KOPT-K1 (cell line): ENCODE results near the gene CST3.
"Not testable (repeated sequence)": the region's sequence is repeated elsewhere in the genome, so short reads cannot be mapped to it uniquely, and the experiment has no call there.

Experiments
- H3K27ac ChIP-seq: fragments of 200-600 bp; sonication (generic); 2 replicates; pipeline ENCODE4 v1.5.1; 2016; ENCODE audit warnings: antibody characterized with exemption, mild to moderate bottlenecking, low read depth, low read length; ENCODE audit not compliant: poor library complexity, severe bottlenecking
- H3K36me3 ChIP-seq: fragments of 200-600 bp; sonication (generic); 2 replicates; pipeline ENCODE4 v1.5.1; 2017; ENCODE audit warnings: antibody characterized with exemption, mild to moderate bottlenecking, low read length, moderate library complexity; ENCODE audit not compliant: insufficient read depth
- H3K9me3 ChIP-seq: fragments of 200-600 bp; sonication (generic); 2 replicates; pipeline ENCODE4 v1.5.1; 2017; ENCODE audit warnings: antibody characterized with exemption, low read length, mild to moderate bottlenecking; ENCODE audit not compliant: insufficient read depth, poor library complexity, severe bottlenecking

CST3 gene

GRCh38 chr20:23637282-23638221, at the start of gene CST3:
CST3 (minus strand) TSS chr20:23637955; CDS start chr20:23637862, 93 bp downstream.
- H3K27ac ChIP-seq = no peak within 1 kb of the TSS
- no peaks in the 10 kb centered on the region for H3K9me3 ChIP-seq

GRCh38 chr20:23686046-23686750, 48.4 kb upstream of the CST3 start:
- H3K36me3 ChIP-seq = no peaks in the 10 kb centered on the region
- no peaks in the 10 kb centered on the region for H3K9me3 ChIP-seq
- H3K27ac ChIP-seq = no peak overlapping the region

More at GRCh38 chr20:23637282-23638221, at the start of gene CST3:
- H3K36me3 ChIP-seq = no peaks in the 10 kb centered on the region

- H3K9me3 ChIP-seq, H3K27ac ChIP-seq, H3K36me3 ChIP-seq: not testable (repeated sequence)
Measured at GRCh38 chr20:23685529-23685896, 47.8 kb upstream of the CST3 start.

GRCh38 chr20:23684261-23684660, 46.5 kb upstream of the CST3 start:
- Histone ChIP-seq H3K36me3 (no peaks in the 10 kb centered on the region), H3K27ac (no peak overlapping the region), H3K9me3 (no peaks in the 10 kb centered on the region)

- no peak overlapping the region for H3K27ac ChIP-seq
- H3K36me3 ChIP-seq = no peaks in the 10 kb centered on the region
- H3K9me3 ChIP-seq = no peaks in the 10 kb centered on the region
Measured at GRCh38 chr20:23683807-23684206, 46.1 kb upstream of the CST3 start.

GRCh38 chr20:23683281-23683680, 45.5 kb upstream of the CST3 start:
- Histone ChIP-seq H3K27ac (no peak overlapping the region), H3K36me3 (no peaks in the 10 kb centered on the region), H3K9me3 (no peaks in the 10 kb centered on the region)

GRCh38 chr20:23680146-23680545, 42.4 kb upstream of the CST3 start:
- Histone ChIP-seq H3K36me3 (no peaks in the 10 kb centered on the region), H3K27ac (no peak overlapping the region), H3K9me3 (no peaks in the 10 kb centered on the region)

- no peak overlapping the region for H3K27ac ChIP-seq
- no peaks in the 10 kb centered on the region for H3K9me3 ChIP-seq
- H3K36me3 ChIP-seq = no peaks in the 10 kb centered on the region
Measured at GRCh38 chr20:23679133-23680092, 41.7 kb upstream of the CST3 start.

GRCh38 chr20:23673209-23673608, 35.5 kb upstream of the CST3 start:
- no peaks in the 10 kb centered on the region for H3K36me3 ChIP-seq
- H3K27ac ChIP-seq = no peak overlapping the region
- H3K9me3 ChIP-seq = no peaks in the 10 kb centered on the region

GRCh38 chr20:23672158-23672557, 34.4 kb upstream of the CST3 start:
- H3K27ac ChIP-seq = no peak overlapping the region
- H3K36me3 ChIP-seq = no peaks in the 10 kb centered on the region
- no peaks in the 10 kb centered on the region for H3K9me3 ChIP-seq

GRCh38 chr20:23671479-23671878, 33.7 kb upstream of the CST3 start:
- Histone ChIP-seq H3K36me3 (no peaks in the 10 kb centered on the region), H3K27ac (no peak overlapping the region), H3K9me3 (no peaks in the 10 kb centered on the region)

GRCh38 chr20:23670361-23670760, 32.6 kb upstream of the CST3 start:
- H3K36me3 ChIP-seq = no peaks in the 10 kb centered on the region
- H3K27ac ChIP-seq = no peak overlapping the region
- no peaks in the 10 kb centered on the region for H3K9me3 ChIP-seq

- H3K36me3 ChIP-seq = no peaks in the 10 kb centered on the region
- no peak overlapping the region for H3K27ac ChIP-seq
- no peaks in the 10 kb centered on the region for H3K9me3 ChIP-seq
Measured at GRCh38 chr20:23669866-23670265, 32.1 kb upstream of the CST3 start.

- H3K36me3 ChIP-seq = no peaks in the 10 kb centered on the region
- no peak overlapping the region for H3K27ac ChIP-seq
- no peaks in the 10 kb centered on the region for H3K9me3 ChIP-seq
Measured at GRCh38 chr20:23669327-23669726, 31.6 kb upstream of the CST3 start.
